Suppressor macrophage treated with lipopolysaccharide for 1 hour (primary cell): Measurements from ENCODE around the gene SLC25A21.
"Not testable (repeated sequence)": the region's sequence is repeated elsewhere in the genome, so short reads cannot be mapped to it uniquely, and the experiment has no call there.

Experiments
- DNase-seq, 3 donors: peaks; one replicate each; pipeline ENCODE4 v3.0.0-alpha.2; 2020 to 2022

The SLC25A21 gene

DNA sequence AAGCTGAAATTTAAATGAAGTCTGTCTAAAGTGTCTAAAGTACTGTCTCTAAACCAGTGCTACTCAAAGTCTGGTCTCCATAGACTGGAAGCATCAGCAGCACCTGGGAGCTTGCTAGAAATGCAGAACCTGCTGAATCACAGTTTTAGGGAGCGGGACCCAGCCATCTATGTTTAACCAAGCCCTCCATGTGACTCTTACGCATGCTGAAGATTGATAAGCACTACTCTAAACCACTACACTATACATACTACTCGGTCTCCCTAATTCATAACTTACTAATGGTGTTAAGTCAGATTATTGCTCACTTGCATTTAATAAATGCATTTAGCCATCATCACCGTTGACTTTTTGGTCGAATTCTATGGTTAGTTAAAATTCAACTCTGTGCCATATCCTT is 88.8 kb downstream of the SLC25A21 start:
- no peak for DNase-seq

- DNase-seq = no peak
These were observed 90.0 kb downstream of the SLC25A21 start for GRCh38 chr14:37082449-37082848.

GRCh38 chr14:37081856-37082255 is 90.5 kb downstream of the SLC25A21 start:
- no peak for DNase-seq

- DNase-seq = no peak
These were observed 91.2 kb downstream of the SLC25A21 start for GRCh38 chr14:37081218-37081617.

DNA sequence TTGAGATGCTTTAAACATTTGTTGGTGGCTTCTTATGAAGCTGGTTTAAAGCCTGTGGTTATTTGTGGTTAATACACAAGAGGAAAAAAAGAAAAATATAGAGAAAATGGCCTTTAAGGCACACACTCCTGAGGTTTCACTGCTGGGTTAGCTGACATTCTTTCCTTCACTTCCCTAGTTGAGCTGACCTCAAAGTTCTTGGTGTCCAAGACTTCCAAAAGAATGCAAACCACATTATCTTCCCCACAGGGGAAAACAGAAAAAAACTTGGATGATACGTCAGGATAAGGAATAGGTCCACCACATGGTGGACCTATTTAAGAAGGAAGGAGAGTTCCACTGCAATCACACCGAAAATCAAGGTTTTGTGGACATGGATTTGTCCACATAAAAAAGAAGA is 94.3 kb downstream of the SLC25A21 start:
- no peak for DNase-seq

DNA sequence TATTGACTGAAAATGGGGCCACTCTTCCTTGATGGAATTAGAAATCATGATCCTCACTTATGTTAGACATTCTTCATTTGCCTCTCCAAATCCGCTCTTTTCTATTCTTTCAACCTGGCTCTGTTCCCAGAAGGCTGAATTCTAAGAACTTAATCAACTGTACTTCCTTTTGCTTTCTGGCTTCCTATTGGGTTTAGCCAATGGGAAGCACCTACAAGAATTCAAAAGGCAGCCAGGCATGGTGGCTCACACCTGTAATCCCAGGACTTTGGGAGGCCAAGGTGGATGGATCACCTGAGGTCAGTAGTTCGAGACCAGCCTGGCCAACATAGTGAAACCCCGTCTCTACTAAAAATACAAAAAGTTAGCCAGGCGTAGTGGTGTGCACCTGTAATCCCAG is 98.1 kb downstream of the SLC25A21 start:
- not testable (repeated sequence) for DNase-seq

- DNase-seq = no peak
These were observed 108.8 kb downstream of the SLC25A21 start for GRCh38 chr14:37063467-37064240.

GRCh38 chr14:37062191-37062803 is 110.1 kb downstream of the SLC25A21 start:
- no peak for DNase-seq

- DNase-seq = no peak
These were observed 110.7 kb downstream of the SLC25A21 start for GRCh38 chr14:37061697-37062096.

- no peak for DNase-seq
These were observed 111.7 kb downstream of the SLC25A21 start for GRCh38 chr14:37060496-37061260.

GRCh38 chr14:37057776-37058175 is 114.6 kb downstream of the SLC25A21 start:
- DNase-seq = no peak

GRCh38 chr14:37056473-37056872 is 115.9 kb downstream of the SLC25A21 start:
- DNase-seq = no peak

- DNase-seq = no peak
These were observed 117.5 kb downstream of the SLC25A21 start for GRCh38 chr14:37054869-37055268.

- no peak for DNase-seq
These were observed 118.3 kb downstream of the SLC25A21 start for GRCh38 chr14:37054144-37054543.

DNA sequence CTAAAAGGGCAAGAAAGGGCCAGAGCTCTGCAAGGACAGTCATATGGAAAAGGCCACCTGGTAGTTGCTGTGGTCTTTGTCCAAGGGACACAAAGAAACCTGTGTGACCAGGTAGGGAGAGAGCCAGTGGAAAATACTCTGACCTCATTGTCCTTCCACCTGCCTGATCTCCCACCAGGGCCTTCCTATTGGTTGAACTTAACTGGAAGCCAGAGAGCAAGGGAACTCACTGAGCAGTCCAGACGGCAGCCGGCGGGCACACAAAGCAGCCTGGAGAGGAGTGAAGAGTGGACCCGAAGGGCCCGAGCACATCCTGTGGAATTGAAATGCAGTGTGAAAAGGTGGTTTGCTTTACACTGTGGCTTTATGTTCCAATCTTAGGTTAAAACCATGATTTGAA is 120.7 kb downstream of the SLC25A21 start:
- DNase-seq = no peak

GRCh38 chr14:37051153-37051552 is 121.3 kb downstream of the SLC25A21 start:
- no peak for DNase-seq

DNA sequence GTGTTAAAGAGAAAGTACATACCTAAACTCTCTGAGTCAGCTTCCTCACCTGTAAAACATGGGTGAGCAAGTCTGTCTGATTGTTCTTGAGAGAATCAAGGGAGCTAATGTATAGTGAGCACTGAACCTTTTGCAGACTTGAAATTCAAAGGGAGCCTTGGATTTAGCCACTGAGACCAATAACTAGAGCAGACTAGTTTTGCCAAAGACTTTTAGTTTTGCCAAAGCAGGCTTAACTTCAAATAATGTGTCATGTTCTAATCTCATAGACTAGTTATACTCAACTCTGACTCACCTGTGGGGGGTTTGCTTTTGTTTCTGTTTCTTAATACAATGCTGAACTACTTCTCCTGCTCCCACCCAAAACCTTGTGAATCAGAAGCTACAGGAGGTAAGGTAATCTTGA is 123.7 kb downstream of the SLC25A21 start:
- DNase-seq = no peak

- DNase-seq = no peak
These were observed 124.4 kb downstream of the SLC25A21 start for GRCh38 chr14:37047996-37048395.

GRCh38 chr14:37047226-37047625 is 125.2 kb downstream of the SLC25A21 start:
- no peak for DNase-seq

- DNase-seq = no peak
These were observed 125.6 kb downstream of the SLC25A21 start for GRCh38 chr14:37046815-37047214.

DNA sequence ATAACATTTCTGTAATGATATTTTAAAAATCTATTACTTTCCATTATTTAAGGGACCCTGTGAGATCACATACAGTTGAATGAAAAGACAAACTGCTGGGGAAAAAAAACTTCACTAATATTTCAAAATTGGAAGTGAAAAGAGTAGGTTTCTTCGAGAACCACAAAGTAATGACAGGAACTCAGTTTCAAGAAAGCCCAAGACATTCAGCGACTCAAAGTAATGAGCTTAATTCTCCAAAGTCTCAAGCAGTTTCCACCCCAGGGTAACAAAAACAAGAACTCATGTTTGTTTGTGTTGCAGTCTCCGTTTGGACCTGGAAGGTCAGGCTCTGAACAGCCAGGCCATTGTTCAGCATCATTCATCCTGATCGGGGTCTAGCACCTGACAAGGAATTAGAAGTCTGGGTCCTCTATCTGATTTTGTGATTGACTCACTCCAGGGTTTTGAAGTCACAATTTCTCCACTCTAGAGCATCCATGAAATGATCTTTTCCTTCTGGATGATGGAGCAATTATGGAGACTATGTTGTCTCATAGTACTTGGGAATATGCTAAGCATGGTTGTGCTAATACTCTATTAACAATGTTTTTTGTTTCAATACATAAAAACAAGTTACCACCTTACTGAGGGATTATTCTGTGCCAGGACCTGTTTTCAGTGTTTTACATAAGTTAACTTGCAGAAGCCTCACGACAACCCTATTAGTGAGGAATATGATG is 126.9 kb downstream of the SLC25A21 start:
- DNase-seq = no peak

GRCh38 chr14:37037636-37038387 is 134.6 kb downstream of the SLC25A21 start:
- no peak for DNase-seq
